IPS-20b (cell line): Measurements from ENCODE around the gene RRP1B.
"Not testable (repeated sequence)": the region's sequence is repeated elsewhere in the genome, so short reads cannot be mapped to it uniquely, and the experiment has no call there.

ENCODE experiments used
- H3K27ac ChIP-seq: one replicate; pipeline ENCODE4 v1.5.1; 2013; ENCODE audit warnings: low read length
- H3K27me3 ChIP-seq: 2 replicates; pipeline ENCODE4 v1.6.1; 2013; ENCODE audit warnings: mild to moderate bottlenecking, low read length, inconsistent platforms; ENCODE audit not compliant: insufficient read depth
- H3K36me3 ChIP-seq: 2 replicates; pipeline ENCODE4 v1.6.1; 2013; ENCODE audit warnings: low read depth, mild to moderate bottlenecking, inconsistent platforms, low read length, moderate library complexity; ENCODE audit not compliant: insufficient read depth
- H3K4me1 ChIP-seq: 2 replicates; pipeline ENCODE4 v1.6.1; 2013; ENCODE audit warnings: mild to moderate bottlenecking, control low read depth, inconsistent platforms, low read length, moderate library complexity; ENCODE audit not compliant: insufficient read depth
- H3K4me3 ChIP-seq: 2 replicates; pipeline ENCODE4 v1.5.1; 2013; ENCODE audit warnings: mild to moderate bottlenecking, low read length, inconsistent platforms
- H3K9ac ChIP-seq: 2 replicates; pipeline ENCODE4 v1.6.1; 2013; ENCODE audit warnings: low read depth, mild to moderate bottlenecking, inconsistent platforms, low read length, moderate library complexity
- H3K9me3 ChIP-seq: 2 replicates; pipeline ENCODE4 v1.6.1; 2013; ENCODE audit warnings: mild to moderate bottlenecking, low read depth, low read length, inconsistent platforms; ENCODE audit not compliant: insufficient read depth

RRP1B gene

DNA sequence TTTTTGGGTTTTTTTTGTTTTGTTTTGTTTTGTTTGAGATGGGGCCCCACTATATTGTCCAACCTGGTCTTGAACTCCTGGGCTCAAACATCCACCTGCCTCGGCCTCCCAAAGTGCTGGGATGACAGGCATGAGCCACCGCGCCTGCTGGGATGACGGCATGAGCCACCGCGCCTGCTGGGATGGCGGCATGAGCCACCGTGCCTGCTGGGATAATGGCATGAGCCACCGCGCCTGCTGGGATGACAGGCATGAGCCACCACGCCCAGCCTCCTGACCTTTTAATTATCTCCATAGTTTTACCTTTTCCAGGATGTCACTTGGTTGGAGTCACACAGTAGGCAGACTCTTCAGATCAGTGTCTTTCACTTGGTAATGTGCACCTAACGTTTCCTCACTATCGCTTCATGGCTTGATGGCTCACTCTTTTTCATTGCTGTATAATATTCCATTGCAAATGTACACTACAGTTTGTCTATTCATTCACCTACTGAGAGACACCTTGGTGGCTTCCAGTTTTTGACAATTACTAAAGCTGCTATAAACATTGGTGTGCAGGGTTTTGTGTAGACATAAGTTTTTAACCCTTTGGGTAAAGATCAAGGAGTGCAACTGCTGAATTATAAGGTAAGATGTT is 49.5 kb downstream of the RRP1B start:
- Histone ChIP-seq H3K4me3 (no peak overlapping the region), H3K9ac (no peak overlapping the region), H3K36me3 (no peaks in the 10 kb centered on the region), H3K27ac (no peak overlapping the region), H3K27me3 (no peaks in the 10 kb centered on the region), H3K9me3 (no peaks in the 10 kb centered on the region), H3K4me1 (peaks cover 13% of the 10 kb centered on the region)

DNA sequence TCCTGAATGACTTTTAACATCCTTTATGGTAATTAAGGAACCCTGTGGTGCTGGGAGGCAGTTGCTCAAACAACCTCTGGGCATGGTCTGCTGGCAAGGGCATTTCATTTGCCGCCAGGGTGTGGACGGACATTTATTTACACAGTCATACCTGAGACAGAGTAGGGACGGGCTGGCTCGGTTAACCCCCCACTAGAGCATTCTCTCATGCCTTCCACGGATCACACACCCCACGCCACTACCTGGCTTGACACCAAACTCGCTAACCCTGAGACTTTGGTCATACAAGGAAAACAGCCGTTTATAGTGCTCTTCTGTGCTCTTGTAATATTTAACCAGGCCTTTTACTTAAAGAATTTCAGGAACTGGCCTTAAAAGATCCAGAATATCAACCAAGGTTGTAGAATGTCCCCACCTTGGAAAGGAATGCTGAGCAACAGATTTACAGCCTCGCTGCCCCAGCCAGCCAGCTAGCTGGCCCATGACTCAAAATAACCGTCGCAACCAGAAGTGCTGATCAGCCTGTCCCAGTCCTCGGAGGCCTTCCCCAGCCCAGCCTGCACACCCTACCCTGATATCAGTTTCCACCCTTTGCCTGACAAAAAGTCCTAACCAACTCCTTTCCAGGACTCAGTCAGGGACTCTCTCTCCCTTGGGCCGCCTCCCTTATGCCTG is 53.0 kb downstream of the RRP1B start:
- no peaks in the 10 kb centered on the region for H3K9me3 ChIP-seq
- H3K27me3 ChIP-seq: peaks cover 18% of the 10 kb centered on the region; the same call in 1 of the 2 replicates
- no peaks in the 10 kb centered on the region for H3K36me3 ChIP-seq
- H3K4me3 ChIP-seq: no peak overlapping the region
- H3K9ac ChIP-seq: no peak overlapping the region
- H3K4me1 ChIP-seq: peaks cover 13% of the 10 kb centered on the region
- no peak overlapping the region for H3K27ac ChIP-seq

DNA sequence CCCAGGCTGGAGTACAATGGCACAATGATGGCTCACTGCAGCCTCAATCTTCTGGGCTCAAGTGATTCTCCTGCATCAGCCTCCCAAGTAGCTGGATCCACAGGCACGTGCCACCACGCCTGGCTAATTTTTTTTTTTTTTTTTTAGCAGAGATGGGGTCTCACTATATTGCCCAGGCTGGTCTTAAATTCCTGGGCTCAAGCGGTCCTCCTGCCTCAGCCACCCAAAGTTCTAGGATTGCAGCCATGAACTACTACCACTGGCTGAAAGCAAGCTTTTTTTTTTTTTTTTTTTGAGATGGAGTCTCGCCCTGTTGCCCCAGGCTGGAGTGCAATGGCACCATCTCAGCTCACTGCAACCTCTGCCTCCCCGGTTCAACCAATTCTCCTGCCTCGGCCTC is 53.8 kb downstream of the RRP1B start:
- peaks cover 13% of the 10 kb centered on the region for H3K4me1 ChIP-seq
- H3K36me3 ChIP-seq, H3K9ac ChIP-seq, H3K9me3 ChIP-seq, H3K27ac ChIP-seq, H3K4me3 ChIP-seq: not testable (repeated sequence)
- H3K27me3 ChIP-seq: peaks cover 25% of the 10 kb centered on the region

DNA sequence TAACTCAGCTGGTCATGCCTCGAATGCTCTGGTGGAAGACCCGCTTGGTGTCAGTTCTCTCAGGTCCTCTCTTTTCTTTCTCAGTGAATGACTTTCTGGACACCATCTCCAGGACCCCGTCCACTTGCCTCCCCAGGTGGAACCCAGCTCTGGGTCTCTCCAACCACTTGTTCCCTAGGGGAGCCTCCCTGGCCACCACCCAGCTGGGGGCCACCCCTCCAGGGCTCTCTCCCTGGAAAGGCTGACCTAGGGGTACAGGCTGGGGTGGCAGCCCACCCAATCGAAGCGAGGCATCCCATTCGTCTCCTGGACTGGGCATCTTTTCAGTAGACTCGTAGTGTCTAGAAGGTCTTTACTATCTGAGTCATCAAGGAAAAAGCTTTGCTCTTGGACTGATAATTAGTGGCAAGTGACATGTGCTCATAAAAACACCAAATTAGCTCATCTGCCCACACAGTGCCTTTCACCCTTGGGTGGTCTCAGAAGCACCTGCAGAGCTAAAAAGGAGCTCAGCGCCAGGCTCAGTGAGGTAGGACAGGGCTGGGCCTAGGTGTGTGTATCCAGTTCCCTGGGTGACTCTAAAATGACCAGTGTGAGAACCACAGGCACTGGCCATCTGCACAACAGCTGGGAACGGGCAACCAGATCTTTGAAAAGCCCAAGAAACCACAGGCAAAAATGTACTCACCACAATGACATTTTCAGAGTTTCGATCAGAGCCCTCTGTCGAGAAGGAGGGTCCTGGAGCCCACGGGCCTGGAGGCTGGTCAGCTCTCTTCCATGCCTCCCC is 57.2 kb downstream of the RRP1B start:
- Histone ChIP-seq H3K9ac (no peak overlapping the region), H3K27me3 (peaks cover 34% of the 10 kb centered on the region), H3K27ac (no peak overlapping the region), H3K4me3 (no peak overlapping the region), H3K4me1 (peaks cover 17% of the 10 kb centered on the region), H3K36me3 (peaks cover 2% of the 10 kb centered on the region; the same call in 1 of the 2 replicates), H3K9me3 (no peaks in the 10 kb centered on the region)

DNA sequence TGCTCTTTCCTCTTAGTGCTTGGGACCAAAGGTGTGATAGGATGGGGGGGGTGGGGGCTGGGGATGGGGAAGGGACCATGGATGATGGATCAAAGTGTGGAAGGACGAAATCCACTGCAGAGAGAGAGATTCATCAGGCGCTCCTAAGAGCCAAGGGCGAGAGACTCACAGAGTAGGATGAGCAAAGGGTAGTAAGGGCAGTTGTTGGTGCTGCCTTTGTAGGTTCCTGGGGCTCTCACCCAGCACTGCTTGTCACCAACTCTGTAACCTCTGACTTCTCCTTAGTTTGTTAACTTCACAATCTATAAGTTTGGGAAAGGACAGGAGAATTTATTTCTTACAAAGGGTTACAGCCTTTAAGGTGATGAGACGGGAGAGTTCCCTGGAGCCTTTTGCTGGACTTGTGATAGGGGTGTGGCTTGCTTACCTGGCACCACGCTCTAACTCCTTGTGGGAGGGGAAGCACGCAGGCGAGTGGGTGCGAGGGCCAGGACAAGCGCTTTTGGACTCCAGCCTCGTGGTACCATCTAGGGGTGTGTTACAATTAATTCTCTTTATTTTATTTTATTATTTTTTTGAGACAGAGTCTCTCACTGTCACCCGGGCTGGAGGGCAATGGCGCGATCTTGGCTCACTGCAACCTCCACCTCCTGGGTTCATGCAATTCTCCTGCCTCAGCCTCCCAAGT is 58.0 kb downstream of the RRP1B start:
- Histone ChIP-seq H3K4me3 (no peak overlapping the region), H3K27me3 (peaks cover 34% of the 10 kb centered on the region), H3K9ac (no peak overlapping the region), H3K27ac (no peak overlapping the region), H3K36me3 (peaks cover 3% of the 10 kb centered on the region; the same call in 1 of the 2 replicates), H3K9me3 (no peaks in the 10 kb centered on the region), H3K4me1 (peaks cover 10% of the 10 kb centered on the region)

DNA sequence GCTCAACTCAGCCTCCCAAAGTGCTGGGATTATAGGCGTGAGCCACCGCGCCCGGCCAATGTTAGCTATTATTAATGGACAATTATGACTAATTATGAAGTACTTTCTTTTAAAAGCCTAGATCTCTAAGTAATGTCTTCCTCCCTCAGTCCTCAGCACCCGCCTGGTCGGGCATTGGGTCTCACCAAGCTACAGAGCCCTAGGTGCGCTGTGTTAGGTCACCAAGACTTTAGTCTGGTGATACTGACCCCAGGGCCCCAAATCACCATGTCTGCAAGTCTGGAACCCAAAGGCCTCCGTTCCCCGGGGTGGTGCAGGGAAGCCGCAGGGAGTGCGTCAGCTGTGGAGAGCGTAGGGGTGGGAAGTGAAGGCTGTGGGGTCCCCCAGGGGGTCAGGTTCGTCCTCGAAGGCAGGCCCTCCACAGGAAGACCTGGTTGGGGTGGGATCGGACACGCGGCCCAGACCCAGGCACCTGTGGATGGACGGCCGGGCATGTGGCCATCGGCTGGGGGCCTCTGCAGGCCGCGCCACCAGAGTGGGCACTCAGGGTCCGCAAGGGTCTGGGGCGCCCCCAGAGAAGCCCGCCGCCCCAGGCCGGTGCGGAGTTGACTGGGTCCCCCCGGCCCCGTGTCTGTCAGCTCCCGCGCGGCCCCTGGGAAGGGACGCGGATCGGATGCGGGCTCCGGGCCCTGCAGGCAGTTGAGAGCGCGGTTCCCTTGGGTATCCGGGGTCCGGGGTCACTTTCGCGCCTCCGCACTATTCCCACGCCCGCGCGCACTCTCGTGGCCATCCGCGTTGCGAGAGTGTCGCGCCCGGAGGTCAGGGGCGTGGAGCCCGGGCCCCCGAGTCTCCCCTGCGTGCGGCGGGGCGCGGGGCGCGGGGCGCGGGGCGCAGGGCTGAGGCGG is 58.9 kb downstream of the RRP1B start:
- peak overlapping the region; percentile 71; the same call in 1 of the 2 replicates for H3K9ac ChIP-seq
- H3K4me1 ChIP-seq: peaks cover 9% of the 10 kb centered on the region
- H3K27ac ChIP-seq: no peak overlapping the region

DNA sequence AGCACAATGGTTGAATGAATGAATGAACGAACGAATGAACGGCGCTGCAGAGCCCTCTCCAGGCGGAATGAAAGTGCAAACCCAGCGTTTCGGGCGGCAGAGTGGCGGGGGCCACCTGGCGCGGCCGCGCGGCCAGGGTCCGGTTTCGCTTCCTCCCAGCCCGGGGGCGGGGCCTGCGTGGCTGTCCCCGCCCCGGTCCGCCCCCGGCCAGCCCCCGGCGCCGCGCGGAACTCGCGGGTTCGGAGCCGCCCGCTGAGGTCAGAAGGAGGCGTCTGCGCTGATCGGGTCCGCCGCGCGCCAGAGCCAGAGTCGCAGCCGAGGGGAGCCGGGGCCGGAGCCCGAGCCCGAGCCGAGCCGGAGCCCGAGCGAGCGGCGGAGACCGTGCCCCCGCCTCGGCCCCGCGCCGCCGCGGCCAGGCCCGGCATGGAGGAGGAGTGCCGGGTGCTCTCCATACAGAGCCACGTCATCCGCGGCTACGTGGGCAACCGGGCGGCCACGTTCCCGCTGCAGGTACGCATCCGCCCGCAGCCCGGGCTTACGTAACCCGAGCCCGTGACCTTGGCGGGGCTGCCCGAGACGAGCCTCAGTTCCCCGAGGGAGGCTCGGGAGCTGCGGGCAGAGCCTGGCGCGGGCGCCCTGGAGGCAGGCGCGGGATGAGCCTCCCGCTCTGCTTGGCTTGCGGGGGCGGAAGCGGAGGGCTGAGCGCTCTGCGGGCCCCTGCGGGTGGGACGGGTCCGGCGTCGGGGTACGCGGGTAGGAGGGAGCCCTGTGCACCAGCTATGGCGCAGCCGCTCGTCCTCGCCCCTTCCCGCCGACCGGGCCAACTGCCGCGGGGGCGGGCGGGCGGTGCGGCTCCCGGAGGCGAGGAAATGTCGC is 59.8 kb downstream of the RRP1B start, which contains the start of gene PDXK:
TSS of gene PDXK (plus strand) at position 258 of the 876 bp plus-strand sequence. CDS start at position 424, 166 bp downstream.
- H3K27me3 ChIP-seq: peaks cover 34% of the 10 kb centered on the region
- H3K27ac ChIP-seq: no peak within 1 kb of the TSS
- peak within 1 kb of the TSS; percentile 83 for H3K9ac ChIP-seq
- peak within 1 kb of the TSS; percentile 82 for H3K4me3 ChIP-seq
- H3K9me3 ChIP-seq: no peaks in the 10 kb centered on the region
- peaks cover 9% of the 10 kb centered on the region for H3K4me1 ChIP-seq
- peaks cover 9% of the 10 kb centered on the region for H3K36me3 ChIP-seq

More for the DNA sequence above, 58.9 kb downstream of the RRP1B start:
- Histone ChIP-seq H3K9me3 (no peaks in the 10 kb centered on the region), H3K27me3 (peaks cover 34% of the 10 kb centered on the region), H3K4me3 (peak overlapping the region; percentile 82; the same call in 1 of the 2 replicates), H3K36me3 (peaks cover 3% of the 10 kb centered on the region; the same call in 1 of the 2 replicates)

DNA sequence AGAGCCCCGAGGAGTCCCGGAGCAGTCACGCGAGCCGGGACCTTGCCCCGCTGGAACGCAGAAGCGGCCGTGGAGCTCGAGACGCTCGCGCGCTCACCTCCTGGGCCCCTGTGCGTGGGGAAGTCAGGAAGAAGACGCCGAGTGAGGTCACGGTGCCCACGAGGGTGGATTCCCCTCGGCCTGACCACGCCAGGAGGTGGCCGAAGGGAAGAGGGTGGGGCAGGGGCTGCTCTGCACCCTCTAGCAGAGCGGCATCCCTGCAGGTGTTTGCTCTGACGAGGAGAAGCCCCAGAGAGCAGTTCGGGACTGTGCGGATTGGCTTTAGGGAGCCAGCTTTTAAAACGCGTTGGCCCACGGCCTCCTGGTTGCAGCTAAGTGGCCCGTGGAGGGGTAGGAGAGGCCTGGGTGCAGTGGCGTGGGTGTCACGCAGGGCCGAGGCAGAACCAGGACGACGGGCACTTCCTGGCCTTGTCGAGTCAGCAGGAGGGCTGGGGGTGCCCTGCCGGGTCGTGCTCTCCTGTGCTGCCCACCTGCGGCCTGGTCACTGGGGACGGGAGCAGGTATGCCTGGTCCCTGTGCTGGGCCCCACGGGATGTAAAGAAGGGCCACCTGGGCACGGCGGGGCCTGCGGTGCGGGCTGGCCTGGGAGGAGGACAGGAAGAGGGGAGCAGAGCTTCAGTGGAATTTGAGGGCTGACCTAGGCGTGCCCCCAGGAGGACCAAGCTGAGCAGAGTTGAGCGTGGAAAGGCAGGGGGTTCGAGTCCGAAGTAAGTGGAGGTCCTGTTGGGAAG is 60.6 kb downstream of the RRP1B start:
- peaks cover 34% of the 10 kb centered on the region for H3K27me3 ChIP-seq
- peaks cover 9% of the 10 kb centered on the region for H3K4me1 ChIP-seq
- no peaks in the 10 kb centered on the region for H3K9me3 ChIP-seq
- peaks cover 9% of the 10 kb centered on the region for H3K36me3 ChIP-seq
- H3K27ac ChIP-seq: no peak overlapping the region
- peak overlapping the region; percentile 82 for H3K4me3 ChIP-seq
- H3K9ac ChIP-seq: peak overlapping the region; percentile 83

DNA sequence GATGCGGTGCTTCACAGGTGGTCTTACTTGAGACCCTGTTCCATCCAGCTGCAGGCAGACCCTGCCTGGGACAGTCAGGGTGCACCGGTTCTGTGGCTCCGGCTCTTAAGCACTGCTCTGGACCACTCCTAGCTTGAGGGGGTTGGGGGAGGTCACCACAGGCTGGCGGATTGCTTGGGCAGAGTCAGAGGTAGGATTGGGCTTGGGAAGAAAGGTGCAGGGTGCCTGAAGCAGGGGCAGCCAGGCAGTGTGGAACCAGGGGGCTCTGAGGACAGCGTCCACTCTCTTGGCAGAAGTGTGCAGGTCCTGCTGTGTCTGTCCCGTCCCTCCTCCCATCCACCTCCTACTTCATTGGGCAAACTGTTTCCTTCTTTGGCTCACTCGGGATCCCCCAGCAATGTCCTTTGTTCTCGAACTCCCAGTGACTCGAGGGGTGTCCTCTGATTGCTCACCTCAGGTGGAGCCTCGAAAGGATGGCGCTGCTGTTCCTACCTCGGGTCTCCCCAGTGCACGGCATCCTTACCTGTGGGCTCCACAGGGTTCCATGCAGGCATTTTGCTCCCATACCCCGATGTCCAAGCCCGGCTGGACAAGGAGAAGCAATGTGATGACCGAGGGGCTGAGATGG is 61.3 kb downstream of the RRP1B start:
- peak overlapping the region; percentile 83; the same call in 1 of the 2 replicates for H3K9ac ChIP-seq
- no peaks in the 10 kb centered on the region for H3K9me3 ChIP-seq
- peaks cover 9% of the 10 kb centered on the region for H3K36me3 ChIP-seq
- no peak overlapping the region for H3K27ac ChIP-seq
- H3K27me3 ChIP-seq: peaks cover 33% of the 10 kb centered on the region
- peaks cover 9% of the 10 kb centered on the region for H3K4me1 ChIP-seq
- H3K4me3 ChIP-seq: peak overlapping the region; percentile 82
